ENCODE measurements around the gene STPG4. TPM values are rescaled to one million over a fixed set of nuclear protein-coding genes. Genes with fewer than 3 reads are reported as not detected.

Gene STPG4
- total and polyA plus RNA-seq, 2 of the 8 experiments (the other 6 are each of a cell fraction or from before 2014, with no cell fraction given) = 0.28 TPM; not detected in 1

GRCh38 chr2:47077442-47078117, 77.5 kb downstream of the STPG4 start:
- no peak overlapping the region for H3K4me3 ChIP-seq (ENCODE audit: extremely low read depth in 1 of 4, insufficient read depth in 2 of 4, low read depth in 3 of 4, low read length in 4 of 4)
- H2BK20ac ChIP-seq (ENCODE audit: low read length) = 0 out of 2 replicates have a peak overlapping the region, but pooled peaks have one; percentile 40
- ChIA-PET POLR2A (ENCODE audit: partially characterized antibody) (interaction anchor here (1.3 kb wide), 1 partner anchor 12 kb away, joined by 3 read pairs; no protein-coding TSS in a partner anchor), CTCF (ENCODE audit: partially characterized antibody) (interaction anchor here (1.2 to 2.4 kb wide), 4 partner anchors 27 to 246 kb away, joined by 3 to 9 read pairs (median 3); no protein-coding TSS in a partner anchor)
- DNase-seq (ENCODE audit: low read depth in 1 of 2, low spot score in 2 of 2) = no peak
- no peak overlapping the region for H3K56ac ChIP-seq (replicated peaks; ENCODE audit: insufficient read length, low read depth, low read length)
- H2AFZ ChIP-seq (ENCODE audit: low read length) = no peak overlapping the region
- H2AK5ac ChIP-seq (ENCODE audit: low read depth, low read length) = no peak overlapping the region
- peak overlapping the region; percentile 58 for H4K91ac ChIP-seq (replicated peaks; ENCODE audit: insufficient read length, low read length)
- H4K20me1 ChIP-seq (replicated peaks in 1 of 2; ENCODE audit: control insufficient read depth in 1 of 2, insufficient read depth in 2 of 2, low read length in 2 of 2) = no peaks in the 10 kb centered on the region
- no peak overlapping the region for H3K27ac ChIP-seq (ENCODE audit: low read depth, low read length)
- H3K23me2 ChIP-seq (ENCODE audit: low read depth, low read length) = no peaks in the 10 kb centered on the region
- no peak overlapping the region for H3K9ac ChIP-seq (replicated peaks in 1 of 4; ENCODE audit: extremely low read depth in 1 of 4, low read depth in 3 of 4, low read length in 3 of 4)
- H4K5ac ChIP-seq (ENCODE audit: insufficient read length, low read depth, low read length) = no peak overlapping the region
- H3K4ac ChIP-seq (replicated peaks; ENCODE audit: insufficient read length, low read depth, low read length) = no peak overlapping the region
- no peaks in the 10 kb centered on the region for H3K36me3 ChIP-seq (ENCODE audit: control insufficient read depth in 2 of 4, insufficient read depth in 4 of 4, low read length in 3 of 4)
- H3K18ac ChIP-seq (ENCODE audit: extremely low read depth, low read length) = no peak overlapping the region
- peaks cover 0 to 29% (median 15%) of the 10 kb centered on the region in 4 experiments; a peak in 6 of 7 replicates for H3K4me1 ChIP-seq (replicated peaks in 1 of 4; ENCODE audit: control insufficient read depth in 3 of 4, insufficient read depth in 4 of 4, low read length in 3 of 4)
- H3K27me3 ChIP-seq (replicated peaks in 1 of 4; ENCODE audit: control insufficient read depth in 3 of 4, extremely low read depth in 1 of 4, insufficient read depth in 3 of 4, low read length in 3 of 4) = no peaks in the 10 kb centered on the region
- H3K14ac ChIP-seq (ENCODE audit: insufficient read length) = no peak overlapping the region
- no peak overlapping the region for H2BK15ac ChIP-seq (ENCODE audit: low read length)
- H2BK5ac ChIP-seq (ENCODE audit: low read depth, low read length) = no peak overlapping the region
- WGBS, 2 experiments (ENCODE audit: extremely low coverage in 1 of 2, insufficient coverage in 1 of 2, insufficient read length in 1 of 2, insufficient replicate concordance in 2 of 2, low coverage in 1 of 2, low lambda C conversion rate in 2 of 2, missing lambda C conversion rate in 1 of 2) = 86% methylated on average over 9 of the region's 9 CpGs; no CpG with 5 or more reads in 1 of the 2 experiments
- no peaks in the 10 kb centered on the region for H3K79me2 ChIP-seq (ENCODE audit: control insufficient read depth in 1 of 2, insufficient read depth in 2 of 2, low read length in 2 of 2)
- no peak overlapping the region for H2BK120ac ChIP-seq (replicated peaks; ENCODE audit: low read depth, low read length)
- no peak overlapping the region for H3K4me2 ChIP-seq (ENCODE audit: insufficient read depth in 1 of 2, low read depth in 2 of 2, low read length in 2 of 2)
- FAIRE-seq = no peak
- H3K9me3 ChIP-seq (ENCODE audit: insufficient read depth in 2 of 2, low read depth in 1 of 2, low read length in 1 of 2) = no peaks in the 10 kb centered on the region
- peak overlapping the region; percentile 35; the same call in 1 of the 2 replicates for H2BK12ac ChIP-seq (ENCODE audit: low read depth, low read length)
- no peak overlapping the region for H4K8ac ChIP-seq (ENCODE audit: extremely low read depth, insufficient read depth, low read length)
- H3K79me1 ChIP-seq (ENCODE audit: low read depth, low read length) = no peaks in the 10 kb centered on the region
- no peak overlapping the region for H3K23ac ChIP-seq (ENCODE audit: insufficient read length)
- TF ChIP-seq SAP30 (IDR thresholded peaks at IDR 0.05; ENCODE audit: insufficient read depth, insufficient replicate concordance, low read length) (no peak), BACH1 (IDR thresholded peaks at IDR 0.05; ENCODE audit: low read length) (no peak), CHD1 (IDR thresholded peaks at IDR 0.05; ENCODE audit: low read depth, low read length) (no peak), KDM1A (IDR thresholded peaks at IDR 0.05; ENCODE audit: borderline replicate concordance, low read length) (no peak), MAFK (IDR thresholded peaks at IDR 0.05; ENCODE audit: low read depth, low read length) (no peak), SIN3A (conservative IDR thresholded peaks at IDR 0.05 in 1 of 2, IDR thresholded peaks at IDR 0.05 in 1 of 2; ENCODE audit: low read depth in 1 of 2, low read length in 2 of 2) (no peak), RFX5 (IDR thresholded peaks at IDR 0.05; ENCODE audit: borderline replicate concordance, low read depth, low read length) (no peak), HDAC6 (IDR thresholded peaks at IDR 0.05; ENCODE audit: low read depth, low read length) (no peak), BRCA1 (IDR thresholded peaks at IDR 0.05; ENCODE audit: low read depth, low read length) (no peak), CREB1 (IDR thresholded peaks at IDR 0.05) (no peak), JUN (IDR thresholded peaks at IDR 0.05; ENCODE audit: low read depth, low read length) (no peak), KDM4A (IDR thresholded peaks at IDR 0.05; ENCODE audit: low read depth, low read length, severe bottlenecking) (no peak)

All from H1 (cell line).